Sigmoid colon (tissue), 4 donors: ENCODE measurements around the gene RAB3C.

Experiments
- EP300 ChIP-seq, 4 donors: sonication (generic); formaldehyde crosslinking; IDR thresholded peaks; one replicate each; pipeline ENCODE4 v1.6.1; 2017; ENCODE audit warnings: antibody characterized with exemption in 4 of 4
- POLR2A ChIP-seq, 2 donors: fragments of 450-650 bp; IDR thresholded peaks; one replicate each; pipeline ENCODE4 v1.6.1; 2016; ENCODE audit warnings: antibody characterized with exemption in 2 of 2, mild to moderate bottlenecking in 2 of 2, moderate library complexity in 2 of 2
- POLR2AphosphoS5 ChIP-seq, 4 donors: sonication (generic); formaldehyde crosslinking; IDR thresholded peaks; one replicate each; pipeline ENCODE4 v1.6.1; 2017; ENCODE audit warnings: antibody characterized with exemption in 4 of 4
- TF ChIP-seq, protein P1 (sequence below), 4 experiments: fragments of 450-650 bp in 3 of 4; fragments of 200-600 bp in 1 of 4; IDR thresholded peaks; one replicate each; pipeline ENCODE4 v1.5.1; 2016 to 2019; ENCODE audit warnings: antibody characterized with exemption in 4 of 4, mild to moderate bottlenecking in 3 of 4, moderate library complexity in 2 of 4

DNA sequence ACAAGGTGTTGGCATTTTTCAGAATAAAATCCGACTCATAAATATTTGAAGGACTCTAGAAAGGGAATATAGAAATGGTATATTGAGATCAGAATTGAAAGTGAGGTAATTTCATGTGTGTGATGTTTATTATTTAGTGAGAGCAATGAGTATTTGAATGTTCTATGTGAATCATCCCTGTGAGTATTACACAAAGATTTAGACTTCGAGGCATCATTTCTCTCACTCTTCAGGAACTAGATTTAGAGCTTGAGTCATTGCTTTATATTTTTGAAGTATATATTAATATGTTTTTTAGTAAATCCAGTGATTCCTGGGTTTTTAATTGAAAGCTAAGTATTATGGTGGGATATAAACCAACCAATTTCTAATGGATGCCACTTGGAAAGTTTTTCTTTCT is 91.2 kb downstream of the RAB3C start:
- TF ChIP-seq, protein P1, sequence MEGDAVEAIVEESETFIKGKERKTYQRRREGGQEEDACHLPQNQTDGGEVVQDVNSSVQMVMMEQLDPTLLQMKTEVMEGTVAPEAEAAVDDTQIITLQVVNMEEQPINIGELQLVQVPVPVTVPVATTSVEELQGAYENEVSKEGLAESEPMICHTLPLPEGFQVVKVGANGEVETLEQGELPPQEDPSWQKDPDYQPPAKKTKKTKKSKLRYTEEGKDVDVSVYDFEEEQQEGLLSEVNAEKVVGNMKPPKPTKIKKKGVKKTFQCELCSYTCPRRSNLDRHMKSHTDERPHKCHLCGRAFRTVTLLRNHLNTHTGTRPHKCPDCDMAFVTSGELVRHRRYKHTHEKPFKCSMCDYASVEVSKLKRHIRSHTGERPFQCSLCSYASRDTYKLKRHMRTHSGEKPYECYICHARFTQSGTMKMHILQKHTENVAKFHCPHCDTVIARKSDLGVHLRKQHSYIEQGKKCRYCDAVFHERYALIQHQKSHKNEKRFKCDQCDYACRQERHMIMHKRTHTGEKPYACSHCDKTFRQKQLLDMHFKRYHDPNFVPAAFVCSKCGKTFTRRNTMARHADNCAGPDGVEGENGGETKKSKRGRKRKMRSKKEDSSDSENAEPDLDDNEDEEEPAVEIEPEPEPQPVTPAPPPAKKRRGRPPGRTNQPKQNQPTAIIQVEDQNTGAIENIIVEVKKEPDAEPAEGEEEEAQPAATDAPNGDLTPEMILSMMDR (IDR thresholded peaks at IDR 0.05) = no peak
- TF ChIP-seq POLR2A (IDR thresholded peaks at IDR 0.05) (no peak), EP300 (IDR thresholded peaks at IDR 0.05) (no peak), POLR2AphosphoS5 (IDR thresholded peaks at IDR 0.05) (no peak)
